ENCODE results near the gene ANKRD34C.
A peak's percentile ranks its signal among the peaks of the same experiment; 100 is the strongest.

Gene ANKRD34C
- 0 reads per million in 2 donors for total RNA-seq

DNA sequence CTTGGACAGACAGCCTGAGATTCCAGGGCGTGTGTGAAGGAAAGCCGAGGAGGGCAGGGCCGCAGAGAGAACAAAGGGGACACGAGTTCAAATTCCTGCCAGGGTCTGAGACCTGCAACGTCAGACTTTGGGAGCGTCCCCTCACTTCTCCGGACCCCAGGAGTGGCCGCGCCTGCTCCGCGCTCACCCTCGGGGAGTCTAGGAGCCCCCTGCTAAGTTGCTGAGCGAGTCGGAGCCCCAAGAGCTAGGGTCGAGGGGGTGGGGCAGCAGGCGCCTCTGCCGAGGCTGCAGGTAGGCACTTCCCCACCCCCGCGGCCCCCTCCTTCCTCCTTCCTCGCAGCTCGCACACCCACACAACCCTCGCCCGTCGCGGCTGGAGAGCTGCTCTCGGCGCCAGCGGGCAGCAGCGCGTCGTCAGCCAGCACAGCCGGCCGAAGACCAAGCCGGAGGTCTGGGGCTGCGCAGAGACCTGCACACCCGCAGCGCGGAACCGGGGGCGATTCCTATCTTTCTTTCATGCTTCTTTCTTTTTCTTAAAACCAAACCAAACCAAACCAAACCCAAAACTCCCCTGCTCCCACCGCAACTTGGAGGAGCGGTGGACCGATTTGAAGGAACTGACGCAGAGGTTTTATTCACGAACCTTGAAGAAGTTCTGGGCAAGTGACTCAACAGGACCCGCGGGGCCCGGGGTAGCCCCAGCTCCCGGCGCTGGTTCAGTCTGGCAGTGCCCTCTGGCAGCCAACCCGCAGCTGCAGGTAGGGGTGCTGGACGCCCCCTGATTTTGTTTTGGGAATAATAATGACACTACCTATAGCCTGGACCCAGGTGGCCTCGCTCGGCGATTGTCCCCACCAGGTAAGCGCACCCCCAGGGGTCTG, at the start of gene ANKRD34C:
TSS of gene ANKRD34C (plus strand) at position 352 of the 881 bp plus-strand sequence. CDS start 10,563 bp downstream, outside the sequence.
- no peak for DNase-seq

DNA sequence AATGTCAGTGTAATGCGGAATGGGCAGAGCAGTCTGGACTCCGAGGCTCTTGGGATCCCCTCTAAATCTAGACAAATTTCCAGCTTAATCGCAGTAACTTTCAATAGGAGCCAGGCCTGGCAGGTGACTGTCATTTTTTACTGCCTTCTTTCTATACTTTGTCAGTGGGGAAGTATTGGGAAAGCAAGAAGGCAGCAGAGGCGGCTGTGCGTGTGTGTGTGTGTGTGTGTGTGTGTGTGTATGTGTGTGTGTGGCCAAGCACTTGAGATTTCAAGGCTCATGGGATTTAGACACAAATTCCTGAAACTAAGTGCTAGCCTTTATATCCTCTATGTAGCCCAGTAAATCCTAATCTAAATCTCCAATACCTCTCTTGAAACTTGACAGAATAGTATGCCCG, 49.3 kb upstream of the ANKRD34C start:
- no peak for DNase-seq

DNA sequence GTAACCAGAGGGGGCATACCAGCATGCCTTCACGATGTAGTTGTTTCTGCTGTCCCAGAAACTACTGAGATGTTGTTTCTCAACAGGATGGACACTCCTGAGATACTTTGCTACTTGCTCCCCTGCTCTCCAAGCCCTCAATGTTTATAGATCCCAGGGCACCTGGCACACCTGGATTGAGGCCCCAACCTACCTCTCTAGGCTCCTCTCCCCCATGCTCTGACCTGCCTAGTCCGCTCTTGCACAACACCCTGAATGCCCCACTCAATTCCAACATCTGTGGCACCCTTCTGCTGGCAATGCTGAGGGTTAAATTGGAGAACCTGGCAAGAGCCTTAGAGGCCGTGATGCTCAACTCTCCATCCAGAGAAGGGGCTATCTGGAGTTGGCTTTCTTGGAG, 42.5 kb upstream of the ANKRD34C start:
- DNase-seq = no peak

DNA sequence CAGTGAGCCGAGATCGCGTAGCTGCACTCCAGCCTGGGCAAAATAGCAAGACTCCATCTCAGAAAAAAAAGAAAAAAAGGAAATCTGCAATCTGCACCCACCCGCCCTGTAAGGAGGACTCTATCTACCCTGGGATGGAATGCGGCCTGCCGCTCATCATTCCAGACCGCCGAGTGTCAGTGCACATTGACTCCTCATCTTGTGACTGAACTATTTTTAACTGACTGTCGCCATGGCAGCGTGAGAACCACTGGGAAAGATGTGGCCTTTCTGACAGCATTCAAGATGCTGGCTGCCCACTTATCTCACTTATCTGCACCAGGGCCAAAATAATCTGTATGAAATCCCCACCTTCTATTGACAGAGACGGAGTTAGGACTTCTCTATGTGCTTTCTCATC, 38.8 kb upstream of the ANKRD34C start:
- no peak for DNase-seq

DNA sequence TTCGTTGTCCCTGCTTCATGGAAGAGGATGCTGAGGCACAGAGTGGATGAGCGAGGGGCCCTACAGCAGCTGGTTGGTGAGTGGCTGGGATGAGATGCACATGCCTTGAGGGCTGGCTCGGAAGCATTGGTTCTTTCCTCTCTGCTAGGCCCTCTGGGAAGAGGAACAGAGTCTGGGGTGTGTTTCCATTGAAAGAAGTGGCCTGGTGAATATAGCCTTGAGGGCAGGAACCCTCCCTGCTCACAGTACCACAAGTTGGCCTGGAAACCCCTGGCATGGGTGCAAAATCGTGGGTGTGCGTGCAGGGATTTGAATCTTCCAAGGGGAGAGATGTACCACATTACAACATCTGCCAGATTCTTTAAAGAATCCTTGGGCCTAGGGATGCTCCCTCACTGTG, 37.6 kb upstream of the ANKRD34C start:
- no peak for DNase-seq

DNA sequence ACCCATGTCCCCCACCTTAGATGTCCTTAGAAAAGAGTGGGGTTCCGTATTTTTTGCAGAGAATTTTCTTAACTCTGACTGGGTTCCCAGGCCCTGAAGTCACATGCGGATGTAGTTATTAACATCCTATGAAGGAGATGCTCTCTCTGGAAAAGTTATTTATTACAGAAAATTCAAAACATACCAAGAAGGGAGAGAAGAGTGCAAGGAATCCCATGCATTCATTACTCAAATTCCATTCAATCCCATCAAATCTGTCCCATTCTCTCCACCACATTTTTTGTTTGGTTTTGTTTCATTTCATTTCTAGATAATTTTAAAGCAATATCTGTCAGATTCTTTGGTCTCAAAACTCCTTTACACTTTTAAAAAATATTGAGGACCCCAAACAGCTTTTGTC, 34.3 kb upstream of the ANKRD34C start:
- no peak for DNase-seq

DNA sequence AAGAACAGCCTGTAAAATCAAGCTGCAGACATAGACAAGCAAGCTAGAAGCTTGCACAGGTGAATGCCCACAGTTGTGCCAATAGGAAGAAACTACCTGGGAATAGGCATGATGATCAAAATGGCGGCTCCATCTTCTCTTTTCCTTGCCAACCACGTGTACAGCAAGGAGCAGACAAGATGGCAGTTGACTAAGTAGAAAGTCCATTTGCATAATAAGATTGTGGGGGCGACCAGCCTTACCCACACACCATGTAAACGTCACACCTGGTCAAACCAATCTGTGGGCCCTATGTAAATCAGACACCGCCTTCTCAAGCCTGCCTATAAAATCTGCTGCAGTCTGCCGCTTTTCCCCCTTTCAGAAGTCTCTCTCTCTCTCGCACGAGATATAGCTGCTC, 25.1 kb upstream of the ANKRD34C start:
- no peak for DNase-seq

DNA sequence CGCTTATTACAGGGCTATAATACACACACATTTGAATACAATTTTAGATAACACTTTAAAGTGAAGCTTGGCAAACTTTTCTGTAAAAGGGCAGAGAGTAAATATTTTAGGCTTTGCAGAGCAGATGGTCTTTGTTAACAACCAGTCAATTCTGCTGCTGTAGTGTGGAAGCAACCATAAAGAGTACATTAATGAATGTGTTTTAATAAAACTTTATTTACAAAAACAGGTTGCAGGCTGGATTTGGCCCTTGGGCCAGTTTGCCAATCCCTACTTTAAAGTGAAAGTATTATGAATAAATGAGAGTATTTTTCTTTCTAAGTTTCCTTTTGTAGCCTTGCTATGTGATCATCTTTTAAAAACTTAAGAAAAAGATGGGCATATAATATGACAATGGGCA, 20.7 kb upstream of the ANKRD34C start:
- no peak for DNase-seq

DNA sequence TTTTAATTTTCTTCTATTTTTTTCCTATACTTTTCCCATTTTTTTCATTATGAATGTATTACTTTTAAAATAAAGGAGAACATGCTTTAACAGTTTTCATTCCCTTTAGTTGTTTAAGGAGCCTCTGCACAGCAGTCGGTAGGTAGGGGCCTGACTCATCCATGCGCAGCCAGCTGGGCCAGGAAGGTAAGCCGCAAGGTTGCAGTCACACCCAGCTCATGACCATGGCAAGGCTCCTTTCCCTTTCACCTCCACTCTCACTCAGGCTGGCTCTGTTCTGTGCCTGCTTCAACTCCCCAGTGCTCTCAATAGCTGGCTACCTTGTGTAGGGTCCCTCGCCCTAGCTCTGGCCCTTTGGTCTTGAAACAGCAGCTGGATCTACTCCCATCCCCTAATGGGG, 17.4 kb upstream of the ANKRD34C start:
- no peak for DNase-seq

DNA sequence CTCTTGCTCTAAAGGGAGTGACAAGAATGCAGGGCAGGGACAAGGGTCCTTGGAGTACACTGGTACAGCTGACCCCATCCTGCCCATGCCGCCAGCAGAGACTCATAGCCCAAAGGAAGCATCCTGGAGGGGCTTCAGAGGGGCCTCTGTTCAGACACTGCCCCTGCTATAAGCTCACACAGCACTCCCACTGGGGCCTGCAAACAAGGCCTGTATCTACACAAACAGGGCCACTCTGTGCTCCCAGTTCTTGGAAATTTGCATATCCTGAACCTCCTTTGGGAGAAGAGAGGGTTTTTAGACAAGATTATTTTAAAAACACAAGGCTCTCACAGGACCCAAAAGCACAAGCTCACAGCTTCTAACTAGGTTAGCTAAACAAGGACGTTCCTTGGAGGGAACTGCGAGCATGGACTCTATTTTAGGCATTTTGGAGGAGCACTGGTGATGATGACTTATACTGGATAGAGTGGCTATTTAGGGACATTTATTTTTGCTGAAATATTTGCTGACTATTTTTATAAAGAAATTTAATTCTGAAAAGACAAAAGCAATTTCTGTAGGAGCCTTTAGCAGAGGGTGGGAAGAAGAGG, 16.4 kb upstream of the ANKRD34C start:
- no peak for DNase-seq

DNA sequence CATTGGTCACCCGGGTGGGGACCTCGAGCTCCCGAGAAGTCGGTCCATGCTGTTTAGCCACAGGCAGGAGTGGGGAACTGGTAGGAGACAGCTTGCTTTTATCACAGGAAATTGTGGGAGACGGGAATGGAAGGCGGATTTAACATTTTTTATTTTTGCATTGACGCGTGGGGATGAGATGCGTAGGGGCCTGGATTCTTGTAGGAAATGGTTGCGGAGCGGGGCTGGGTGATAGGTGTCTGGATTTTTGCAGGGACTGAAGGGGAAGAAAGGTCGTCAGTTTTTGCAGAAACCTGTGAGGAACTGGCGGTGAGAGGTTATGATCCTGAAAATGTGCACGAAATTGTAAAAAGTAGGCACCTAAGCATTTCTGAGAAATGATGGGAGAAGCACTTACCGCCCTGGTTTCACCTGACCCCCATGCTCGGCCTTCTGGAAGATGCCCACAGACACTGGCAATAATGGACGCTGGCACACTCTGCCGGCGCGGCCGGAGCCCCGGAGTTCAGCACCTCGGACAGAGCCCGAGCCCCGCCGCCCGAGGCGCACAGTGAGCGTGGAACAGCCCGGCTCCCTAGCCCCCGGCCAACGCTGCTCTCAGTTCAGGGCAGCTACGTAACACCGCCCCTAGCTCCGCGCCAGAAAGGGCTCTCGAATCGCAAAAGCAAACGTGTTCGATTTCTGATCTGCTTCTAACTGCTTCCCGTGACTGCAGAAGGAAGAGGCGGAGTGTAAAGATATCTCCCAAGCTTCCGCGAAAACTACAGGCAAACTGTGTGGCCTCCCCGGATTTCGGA, 928 bp downstream of the ANKRD34C start:
- DNase-seq = peak in 2 of 5 experiments; percentile 7 to 34

DNA sequence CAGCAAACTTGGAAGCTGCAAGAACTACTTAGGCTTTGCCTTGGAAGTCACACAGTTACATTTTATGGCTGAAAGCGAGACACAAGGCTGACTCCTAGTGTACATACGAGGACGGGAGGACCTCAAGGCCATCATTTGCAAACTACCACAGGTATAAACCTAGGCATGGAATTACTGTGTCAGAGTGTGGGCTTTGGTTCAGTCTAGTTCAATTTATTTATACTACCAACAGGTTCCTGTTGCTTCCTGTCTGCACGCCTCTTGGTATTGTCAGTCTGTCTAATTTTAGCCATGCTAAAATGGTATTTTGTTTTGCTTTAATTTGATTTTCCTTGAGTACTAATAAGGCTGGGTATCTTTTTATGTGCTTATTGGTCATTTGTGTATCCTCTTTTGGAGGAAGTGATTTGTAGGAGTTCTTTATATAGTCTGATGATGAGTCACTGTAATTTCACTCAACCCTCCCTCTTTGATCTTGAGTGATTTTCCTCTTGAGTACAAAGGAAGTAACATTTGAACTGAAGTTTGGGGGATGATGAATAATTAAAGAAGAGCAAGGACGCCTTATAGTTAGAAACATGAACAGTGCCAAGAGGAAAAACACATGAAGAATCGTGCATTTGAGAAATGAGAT, 8.2 kb downstream of the ANKRD34C start:
- DNase-seq = no peak

DNA sequence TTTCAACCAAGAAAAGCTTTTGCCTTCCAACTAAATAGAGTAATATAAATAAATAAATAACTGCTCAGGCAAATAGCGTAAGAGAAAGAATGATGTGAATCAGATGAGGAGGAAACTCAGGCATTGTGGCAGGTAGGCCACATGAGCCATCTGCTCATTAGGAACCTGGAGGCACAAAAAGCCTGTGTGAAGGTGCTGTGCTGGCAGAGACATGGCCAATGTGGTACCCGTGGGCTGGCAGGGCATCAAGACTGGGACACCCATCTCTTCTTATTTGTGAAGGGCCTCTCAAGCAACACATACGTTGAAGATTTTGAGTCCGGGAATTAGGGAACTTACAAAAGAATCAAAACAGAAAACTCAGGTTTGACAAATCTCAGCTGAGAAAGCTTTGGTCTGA, 9.5 kb downstream of the ANKRD34C start:
- no peak for DNase-seq

DNA sequence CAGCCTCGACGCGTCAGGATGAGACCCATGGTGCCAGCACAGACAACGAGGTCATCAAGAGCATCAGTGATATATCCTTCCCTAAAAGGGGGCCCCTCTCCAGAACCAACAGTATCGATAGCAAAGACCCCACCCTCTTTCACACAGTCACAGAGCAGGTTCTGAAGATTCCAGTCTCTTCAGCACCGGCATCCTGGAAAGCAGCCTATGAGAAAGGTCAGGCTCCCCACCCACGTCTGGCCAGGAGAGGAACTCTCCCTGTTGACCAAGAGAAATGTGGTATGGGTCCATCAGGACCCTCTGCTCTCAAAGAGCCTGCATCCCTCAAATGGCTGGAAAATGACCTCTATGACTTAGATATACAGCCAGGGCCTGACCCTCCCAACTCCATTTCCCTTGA, 11.6 kb downstream of the ANKRD34C start:
- DNase-seq = no peak

DNA sequence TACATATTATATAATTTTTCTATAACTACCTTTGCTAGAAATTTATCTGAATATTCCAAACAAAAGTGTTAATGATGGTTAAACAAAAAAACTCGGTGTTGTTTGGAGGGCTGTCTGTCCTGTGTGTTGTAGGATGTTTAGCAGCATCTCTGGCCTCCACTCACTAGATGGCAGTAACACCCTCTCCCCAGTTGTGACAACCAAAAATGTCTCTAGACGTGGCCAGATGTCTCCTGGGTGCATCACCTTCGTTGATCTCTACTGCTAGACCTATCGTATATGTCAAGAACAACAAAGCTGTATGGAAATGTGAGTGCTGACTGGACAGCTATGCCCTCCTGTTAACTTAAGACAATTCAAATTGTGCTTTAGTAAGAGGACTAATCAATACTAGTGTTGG, 14.1 kb downstream of the ANKRD34C start:
- no peak for DNase-seq

DNA sequence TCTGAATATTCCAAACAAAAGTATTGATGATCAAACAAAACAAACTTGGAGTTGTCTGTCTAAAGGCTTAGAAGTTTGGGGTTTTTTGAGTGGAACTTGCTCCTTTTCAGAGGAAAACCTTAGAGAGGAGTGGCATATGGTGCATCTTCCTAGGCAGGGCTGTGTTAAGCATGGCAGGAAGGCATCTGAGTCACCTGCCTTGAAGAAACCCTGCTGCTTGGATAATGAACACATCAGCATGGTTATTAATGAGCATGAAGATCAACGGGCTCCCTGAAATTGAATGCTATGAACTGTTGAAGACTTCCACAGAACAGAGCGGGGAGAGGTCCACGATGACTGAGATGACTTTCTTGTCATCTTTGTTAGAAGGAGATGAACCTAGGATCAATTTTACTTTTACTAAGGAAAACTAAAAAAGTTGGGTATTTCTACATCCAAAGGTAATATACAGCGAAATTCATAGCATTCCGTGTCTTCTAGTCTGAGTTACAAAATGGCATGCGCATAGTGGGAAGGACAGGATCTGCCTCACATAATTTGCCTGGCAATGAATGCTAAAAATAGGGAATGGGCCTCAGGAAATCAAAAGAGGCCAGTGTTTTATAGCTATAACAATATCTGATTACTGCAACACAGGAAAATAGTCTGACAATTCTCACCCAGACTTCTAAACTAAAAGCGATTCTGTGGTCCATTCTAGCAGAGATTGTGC, 16.8 kb downstream of the ANKRD34C start:
- DNase-seq = no peak

DNA sequence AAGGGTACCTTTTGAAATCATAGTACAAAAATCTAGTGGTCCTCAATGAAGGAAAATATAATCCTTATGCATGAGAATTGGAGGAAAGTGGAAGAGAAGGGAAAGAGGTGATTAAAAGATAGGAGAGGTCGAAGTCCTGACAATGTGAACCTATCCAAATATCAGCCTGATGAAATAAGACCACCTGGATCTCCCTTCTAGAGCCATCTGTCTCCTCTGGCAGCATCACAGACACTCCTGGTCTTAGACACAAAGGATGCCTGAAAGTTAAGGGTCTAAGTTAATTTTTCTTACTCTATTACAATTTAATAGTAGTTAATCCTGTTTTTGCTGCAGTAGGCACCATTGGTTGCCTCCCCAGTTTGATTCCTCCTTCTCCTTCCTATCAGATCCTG, 17.3 kb downstream of the ANKRD34C start:
- DNase-seq = no peak

DNA sequence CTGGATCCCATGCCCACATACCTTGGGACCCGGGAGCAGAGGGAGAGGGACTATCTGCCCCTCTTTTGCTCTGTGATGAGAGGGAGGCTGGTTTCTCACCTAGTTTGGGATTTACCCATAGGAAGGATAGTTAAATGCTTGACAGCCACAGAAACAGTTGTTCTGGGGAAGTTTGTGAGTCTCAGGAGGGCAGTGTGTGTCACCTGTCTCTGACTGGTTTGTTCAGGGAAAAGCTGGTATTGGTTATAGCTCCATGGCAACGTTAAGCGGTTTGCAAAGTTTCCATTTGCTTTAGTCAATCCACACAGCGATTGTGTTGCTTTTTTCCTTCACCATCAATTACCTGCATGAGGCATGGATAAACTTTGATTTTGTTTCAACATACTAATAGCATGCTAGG, 24.7 kb downstream of the ANKRD34C start:
- DNase-seq = no peak

DNA sequence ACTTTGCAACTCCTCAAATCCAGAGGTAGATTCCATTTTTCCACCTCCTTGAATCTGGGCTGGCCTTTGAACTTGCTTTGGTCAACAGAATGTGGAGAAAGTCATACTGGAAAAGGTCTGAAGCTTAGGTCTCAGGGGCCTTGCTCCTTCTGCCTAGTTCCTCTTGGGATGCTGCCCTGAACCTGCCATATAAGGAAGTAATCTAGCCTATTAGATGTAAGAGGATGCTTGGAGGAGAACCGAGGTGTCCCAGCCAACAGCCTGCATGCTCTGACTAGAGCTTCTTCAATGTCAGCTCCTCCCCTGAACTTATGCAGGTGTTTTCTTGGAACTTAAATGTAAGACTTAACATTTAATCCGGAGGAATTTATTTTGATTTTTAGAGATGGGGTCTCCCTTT, 26.4 kb downstream of the ANKRD34C start:
- no peak for DNase-seq

DNA sequence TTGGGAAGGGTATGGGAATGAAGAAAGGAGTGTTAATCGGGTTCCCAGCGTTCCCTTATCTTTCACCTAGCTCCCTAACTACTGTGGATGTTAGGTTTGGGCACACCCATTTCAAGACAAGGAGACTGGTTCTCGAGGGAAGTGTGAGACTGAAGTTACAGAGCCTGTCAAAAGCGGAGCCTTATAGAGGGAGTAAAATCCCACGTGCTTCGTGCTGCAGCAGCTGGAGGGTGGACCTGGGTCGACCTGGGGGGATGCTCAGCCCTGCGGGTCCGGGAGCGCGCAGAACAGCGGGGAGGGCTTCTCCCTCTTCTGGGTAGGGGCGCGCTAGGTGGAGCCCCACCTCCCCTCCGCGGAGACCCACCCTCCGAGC, 28.1 kb downstream of the ANKRD34C start:
- no peak for DNase-seq

DNA sequence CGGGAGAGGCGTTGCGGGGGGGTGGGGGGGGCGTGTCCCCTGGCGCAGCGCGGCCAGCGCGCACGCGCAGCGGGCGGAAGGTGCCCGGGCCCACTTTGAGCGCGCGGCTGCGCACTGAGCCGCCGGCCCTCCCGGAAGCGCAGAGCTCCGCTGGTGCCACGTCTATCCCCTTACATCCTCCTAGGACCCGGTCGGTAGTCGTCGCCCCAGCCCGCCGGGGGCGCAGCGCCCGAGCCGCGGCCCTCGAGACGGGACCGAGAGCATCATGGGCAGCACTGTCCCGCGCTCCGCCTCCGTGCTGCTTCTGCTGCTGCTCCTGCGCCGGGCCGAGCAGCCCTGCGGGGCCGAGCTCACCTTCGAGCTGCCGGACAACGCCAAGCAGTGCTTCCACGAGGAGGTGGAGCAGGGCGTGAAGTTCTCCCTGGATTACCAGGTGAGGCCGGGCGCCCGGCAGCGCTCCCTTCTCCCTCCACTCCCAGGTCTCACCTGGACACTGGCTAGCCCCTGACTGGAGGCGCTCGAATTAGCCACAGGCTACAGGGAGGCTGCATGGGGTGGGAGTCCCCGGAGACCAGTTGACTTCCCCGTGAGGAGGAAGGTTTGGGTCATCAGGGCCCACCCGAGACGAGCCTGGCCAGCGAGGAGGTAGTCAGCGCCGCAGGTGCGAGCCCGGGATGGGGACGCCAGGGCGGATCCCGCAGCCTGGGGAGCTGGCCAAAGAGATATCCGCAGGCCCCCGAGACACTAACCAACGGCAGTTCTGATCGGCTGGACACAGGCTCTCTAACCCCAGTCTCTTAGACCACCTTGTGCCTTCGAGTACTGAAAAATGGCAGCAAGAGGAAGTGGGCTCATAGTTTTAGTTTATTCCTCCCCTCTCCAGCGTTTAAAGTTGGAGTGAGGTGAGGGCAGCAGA, 28.7 kb downstream of the ANKRD34C start, which contains the start of gene TMED3:
TSS of gene TMED3 (plus strand) at position 128 of the 916 bp plus-strand sequence. CDS start at position 266, 138 bp downstream.
- peak; percentile 53 to 92 (median 64) for DNase-seq
